OCI-LY7 (cell line): Measurements from ENCODE around the gene COL5A1. TPM values are rescaled to one million over a fixed set of nuclear protein-coding genes. Genes with fewer than 3 reads are reported as not detected.

Experiments
- BruUV-seq: library from RNA; stranded (reverse); fragments of 400-500 nt; replicated peaks from 2 replicates; lab custom pipeline; 2021; lab: Mats Ljungman, UMichigan
- CTCF ChIA-PET: fragments of 300-600 bp; sonication (Branson Sonifier 250); formaldehyde crosslinking; loops from one replicate; lab custom pipeline; 2022; ENCODE audit warnings: antibody characterized with exemption; ENCODE audit not compliant: unreplicated experiment; lab: Charles Lee
- POLR2A ChIA-PET: fragments of 300-600 bp; sonication (Branson Sonifier 250); formaldehyde crosslinking; loops from one replicate; lab custom pipeline; 2022; ENCODE audit warnings: antibody characterized with exemption; lab: Charles Lee
- DNase-seq: peaks from one replicate; pipeline ENCODE4 v3.0.0-alpha.2; 2015; ENCODE audit warnings: low spot score
- H2AFZ ChIP-seq: fragments of 200-600 bp; sonication (generic), shearing (Covaris generic); 2 replicates; pipeline ENCODE4 v1.6.1; 2014; ENCODE audit warnings: mild to moderate bottlenecking, antibody characterized with exemption, low read length, moderate library complexity
- H3K27ac ChIP-seq: fragments of 200-600 bp; sonication (generic); 2 replicates; pipeline ENCODE4 v1.5.1; 2014; ENCODE audit warnings: mixed run types, low read depth, mild to moderate bottlenecking, moderate library complexity, low read length, inconsistent platforms; ENCODE audit not compliant: poor library complexity, severe bottlenecking
- H3K36me3 ChIP-seq: fragments of 200-600 bp; sonication (generic); 2 replicates; pipeline ENCODE4 v1.6.1; 2014; ENCODE audit warnings: mild to moderate bottlenecking, antibody characterized with exemption, low read length, moderate library complexity, mixed read lengths; ENCODE audit not compliant: insufficient read depth
- H3K4me1 ChIP-seq: fragments of 200-600 bp; sonication (generic); 2 replicates; pipeline ENCODE4 v1.5.1; 2014; ENCODE audit warnings: mild to moderate bottlenecking, low read length; ENCODE audit not compliant: insufficient read depth, poor library complexity, severe bottlenecking
- H3K4me2 ChIP-seq: fragments of 200-600 bp; sonication (generic); 2 replicates; pipeline ENCODE4 v1.6.1; 2014; ENCODE audit warnings: mild to moderate bottlenecking, low read length
- H3K4me3 ChIP-seq: fragments of 200-600 bp; sonication (generic); 2 replicates; pipeline ENCODE4 v1.5.1; 2014; ENCODE audit warnings: mild to moderate bottlenecking, low read depth, low read length; ENCODE audit not compliant: poor library complexity, severe bottlenecking
- H3K79me2 ChIP-seq: fragments of 200-600 bp; sonication (generic); 2 replicates; pipeline ENCODE4 v1.6.1; 2016; ENCODE audit warnings: low read depth, mild to moderate bottlenecking, low read length, moderate library complexity, mixed read lengths; ENCODE audit not compliant: insufficient read depth
- H3K9me2 ChIP-seq: fragments of 200-600 bp; sonication (generic); 2 replicates; pipeline ENCODE4 v1.6.1; 2016; ENCODE audit warnings: mild to moderate bottlenecking, low read length, mixed read lengths; ENCODE audit not compliant: insufficient read depth
- H3K9me3 ChIP-seq: fragments of 200-600 bp; sonication (generic); 2 replicates; pipeline ENCODE4 v1.6.1; 2014; ENCODE audit warnings: mild to moderate bottlenecking, mixed run types, low read length, mixed read lengths
- H4K20me1 ChIP-seq: fragments of 200-600 bp; sonication (generic); 2 replicates; pipeline ENCODE4 v1.6.1; 2014; ENCODE audit warnings: mild to moderate bottlenecking, antibody characterized with exemption, low read length, moderate library complexity, mixed read lengths; ENCODE audit not compliant: insufficient read depth
- CTCF ChIP-seq: fragments of 200-600 bp; sonication (generic); conservative IDR thresholded peaks from 2 replicates; pipeline ENCODE4 v1.5.1; 2014; ENCODE audit warnings: mild to moderate bottlenecking, antibody characterized with exemption, low read length, moderate library complexity, mixed read lengths
- EZH2phosphoT487 ChIP-seq: fragments of 200-600 bp; sonication (generic); IDR thresholded peaks from 2 replicates; pipeline ENCODE4 v1.6.1; 2018; ENCODE audit warnings: low read depth, borderline replicate concordance, mild to moderate bottlenecking, mixed run types, antibody characterized with exemption, low read length, moderate library complexity, mixed read lengths
- intact Hi-C: fragments of 100-400 bp; cut with micrococcal nuclease; formaldehyde crosslinking; loops from one replicate; pipeline ENCODE4 v1.10.0; 2022; ENCODE audit not compliant: unreplicated experiment
- total RNA-seq, 2 experiments: library from RNA; depleted of rRNA in 1 of 2; stranded (reverse); fragments of >200 nt in 1 of 2; shearing (Covaris generic) in 1 of 2; gene quantifications; 2 replicates each; pipeline ENCODE4 v1.2.3, GENCODE V29; 2014 to 2022

COL5A1 gene
- total RNA-seq, 2 experiments from 2014 or later: 12.2 to 28.6 TPM

GRCh38 chr9:134708672-134709038 lies 67.1 kb downstream of the COL5A1 start:
- intact Hi-C loops: no loop called here
- no peaks in the 10 kb centered on the region for H3K9me2 ChIP-seq
- H3K9me3 ChIP-seq: no peaks in the 10 kb centered on the region
- H4K20me1 ChIP-seq: no peaks in the 10 kb centered on the region
- DNase-seq: no peak
- ChIA-PET CTCF (no interaction called here), POLR2A (interaction anchor here (0.6 kb wide), 1 partner anchor 208 kb away, joined by 3 read pairs; no protein-coding TSS in a partner anchor)
- H3K4me1 ChIP-seq: no peaks in the 10 kb centered on the region
- no peak overlapping the region for H3K4me3 ChIP-seq
- no peak overlapping the region for H3K27ac ChIP-seq
- no TSS peak for BruUV-seq
- H3K79me2 ChIP-seq: no peaks in the 10 kb centered on the region
- no peak overlapping the region for H3K4me2 ChIP-seq
- no peak for TF ChIP-seq EZH2phosphoT487
- no peak for TF ChIP-seq CTCF
- no peaks in the 10 kb centered on the region for H3K36me3 ChIP-seq
- no peak overlapping the region for H2AFZ ChIP-seq

- no peaks in the 10 kb centered on the region for H3K9me3 ChIP-seq
- H2AFZ ChIP-seq: no peak overlapping the region
- TF ChIP-seq CTCF: no peak
- TF ChIP-seq EZH2phosphoT487: no peak
- H4K20me1 ChIP-seq: no peaks in the 10 kb centered on the region
- POLR2A ChIA-PET: no interaction called here
- DNase-seq: no peak
- CTCF ChIA-PET: no interaction called here
- no peaks in the 10 kb centered on the region for H3K4me1 ChIP-seq
- H3K4me3 ChIP-seq: no peak overlapping the region
- no peaks in the 10 kb centered on the region for H3K79me2 ChIP-seq
- no peaks in the 10 kb centered on the region for H3K36me3 ChIP-seq
- no TSS peak for BruUV-seq
- H3K4me2 ChIP-seq: no peak overlapping the region
- intact Hi-C loops: no loop called here
- no peaks in the 10 kb centered on the region for H3K9me2 ChIP-seq
- no peak overlapping the region for H3K27ac ChIP-seq
These were observed 68.1 kb downstream of the COL5A1 start for GRCh38 chr9:134709512-134710270.

GRCh38 chr9:134710271-134710540 lies 68.6 kb downstream of the COL5A1 start:
- no peak for DNase-seq
- ChIA-PET POLR2A (no interaction called here), CTCF (no interaction called here)
- Histone ChIP-seq H3K27ac (no peak overlapping the region), H3K36me3 (no peaks in the 10 kb centered on the region), H4K20me1 (no peaks in the 10 kb centered on the region), H3K4me1 (no peaks in the 10 kb centered on the region), H2AFZ (no peak overlapping the region), H3K9me2 (no peaks in the 10 kb centered on the region), H3K9me3 (no peaks in the 10 kb centered on the region), H3K4me2 (no peak overlapping the region), H3K79me2 (no peaks in the 10 kb centered on the region), H3K4me3 (no peak overlapping the region)
- intact Hi-C loops: no loop called here
- BruUV-seq: no TSS peak
- no peak for TF ChIP-seq CTCF
